DMS 273 treated with DMSO at 0.1 percent for 48 hours (cell line): Measurements from ENCODE around the gene FASTK.
"Not testable (repeated sequence)": the region's sequence is repeated elsewhere in the genome, so short reads cannot be mapped to it uniquely, and the experiment has no call there.

ENCODE experiments used
- DNase-seq: peaks from one replicate; lab custom pipeline; 2025; lab: John Stamatoyannopoulos, UW

FASTK gene

DNA sequence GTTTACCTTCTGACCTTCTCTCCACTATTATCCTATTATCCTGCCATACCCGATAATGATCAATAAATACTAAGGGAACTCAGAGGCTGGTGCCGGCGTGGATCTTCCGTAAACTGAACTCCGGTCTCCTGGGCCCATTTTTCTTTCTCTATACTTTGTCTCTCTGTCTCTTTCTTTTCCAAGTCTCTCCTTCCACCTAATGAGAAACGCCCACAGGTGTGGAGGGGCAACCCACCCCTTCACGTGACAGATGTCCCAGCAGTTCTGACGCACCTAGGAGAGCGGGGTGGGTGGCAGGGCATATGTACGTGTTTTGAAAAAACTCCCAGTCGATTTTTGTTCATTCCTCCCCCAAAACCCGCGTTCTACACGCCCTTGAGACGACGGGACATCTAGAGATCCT, 52.9 kb downstream of the FASTK start:
- not testable (repeated sequence) for DNase-seq

DNA sequence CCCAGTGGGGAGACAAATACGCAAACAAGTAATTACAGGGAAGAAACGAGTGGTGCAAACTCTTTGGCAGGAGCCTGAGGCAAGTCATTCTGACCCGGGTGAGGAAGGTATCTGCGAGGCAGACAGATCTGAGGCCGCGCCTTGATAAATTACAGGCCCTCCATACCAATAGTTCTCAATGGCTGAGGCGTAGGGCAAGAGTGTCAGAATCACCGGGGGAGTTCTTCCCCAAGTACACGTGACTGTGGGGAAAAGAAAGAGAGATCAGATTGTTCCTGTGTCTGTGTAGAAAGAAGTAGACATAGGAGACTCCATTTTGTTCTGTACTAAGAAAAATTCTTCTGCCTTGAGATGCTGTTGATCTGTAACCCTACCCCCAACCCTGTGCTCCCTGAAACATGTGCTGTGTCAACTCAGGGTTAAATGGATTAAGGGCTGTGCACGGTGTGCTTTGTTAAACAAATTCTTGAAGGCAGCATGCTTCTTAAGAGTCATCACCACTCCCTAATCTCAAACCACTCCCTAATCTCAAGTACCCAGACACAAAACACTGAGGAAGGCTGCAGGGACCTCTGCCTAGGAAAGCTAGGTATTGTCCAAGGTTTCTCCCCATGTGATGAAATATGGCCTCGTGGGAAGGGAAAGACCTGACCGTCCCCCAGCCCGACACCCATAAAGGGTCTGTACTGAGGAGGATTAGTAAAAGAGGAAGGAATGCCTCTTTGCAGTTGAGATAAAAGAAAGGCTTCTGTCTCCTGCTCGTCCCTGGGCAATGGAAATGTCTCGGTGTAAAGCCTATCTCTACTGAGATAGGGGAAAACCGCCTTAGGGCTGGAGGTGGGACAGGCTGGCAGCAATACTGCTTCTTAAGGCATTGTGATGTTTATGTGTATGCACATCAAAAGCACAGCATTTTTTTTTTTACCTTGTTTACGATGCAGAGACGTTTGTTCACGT, 53.6 kb downstream of the FASTK start:
- not testable (repeated sequence) for DNase-seq
